Fibroblast of lung (primary cell): Measurements from ENCODE around the gene GARIN1A. TPM values are rescaled to one million over a fixed set of nuclear protein-coding genes. Genes with fewer than 3 reads are reported as not detected.
"Not testable (repeated sequence)": the region's sequence is repeated elsewhere in the genome, so short reads cannot be mapped to it uniquely, and the experiment has no call there.

ENCODE experiments used
- DNase-seq, 2 donors: peaks; one replicate each; pipeline versions ENCODE4 v3.0.0 to v3.0.0-alpha.2; 2010; ENCODE audit warnings: low read depth in 2 of 2
- H2AFZ ChIP-seq: 2 replicates; pipeline ENCODE4 v1.5.1; 2012; ENCODE audit warnings: low read length, control low read depth, inconsistent platforms
- H3K27ac ChIP-seq: 2 replicates; pipeline ENCODE4 v1.5.1; 2011; ENCODE audit warnings: low read length, control low read depth; ENCODE audit not compliant: insufficient read depth
- H3K27me3 ChIP-seq: 2 replicates; pipeline ENCODE4 v1.5.1; 2011; ENCODE audit warnings: mild to moderate bottlenecking, low read length; ENCODE audit not compliant: control insufficient read depth, insufficient read depth
- H3K36me3 ChIP-seq: 2 replicates; pipeline ENCODE4 v1.5.1; 2011; ENCODE audit warnings: low read length; ENCODE audit not compliant: control insufficient read depth, insufficient read depth
- H3K4me1 ChIP-seq: 2 replicates; pipeline ENCODE4 v1.5.1; 2011; ENCODE audit warnings: low read length; ENCODE audit not compliant: control insufficient read depth, insufficient read depth; ENCODE audit errors: extremely low read depth
- H3K4me2 ChIP-seq: 2 replicates; pipeline ENCODE4 v1.5.1; 2011; ENCODE audit warnings: low read length, control low read depth; ENCODE audit not compliant: insufficient read depth; ENCODE audit errors: extremely low read depth
- H3K4me3 ChIP-seq, 4 experiments: fragments of 200-600 bp in 1 of 4; sonication (generic) in 1 of 4; replicated peaks in 1 of 4; 2 replicates each; pipeline ENCODE4 v1.5.1; 2011 to 2016; ENCODE audit warnings: low read length in 4 of 4, low read depth in 3 of 4, mild to moderate bottlenecking in 3 of 4, control low read depth in 2 of 4, inconsistent platforms in 1 of 4, mixed read lengths in 1 of 4; ENCODE audit not compliant: insufficient read depth in 1 of 4; ENCODE audit errors: control extremely low read depth in 1 of 4
- H3K79me2 ChIP-seq: 2 replicates; pipeline ENCODE4 v1.5.1; 2012; ENCODE audit warnings: mild to moderate bottlenecking, low read length, inconsistent platforms; ENCODE audit not compliant: control insufficient read depth, insufficient read depth
- H3K9ac ChIP-seq: 2 replicates; pipeline ENCODE4 v1.5.1; 2011; ENCODE audit warnings: mild to moderate bottlenecking, low read length, control low read depth; ENCODE audit not compliant: insufficient read depth
- H3K9me3 ChIP-seq: 2 replicates; pipeline ENCODE4 v1.5.1; 2012; ENCODE audit warnings: low read depth, low read length; ENCODE audit not compliant: control insufficient read depth, insufficient read depth
- H4K20me1 ChIP-seq: 2 replicates; pipeline ENCODE4 v1.5.1; 2011; ENCODE audit warnings: low read length; ENCODE audit not compliant: control insufficient read depth, insufficient read depth; ENCODE audit errors: extremely low read depth
- CTCF ChIP-seq, 2 donors: IDR thresholded peaks in 1 of 2; conservative IDR thresholded peaks in 1 of 2; 1 replicate in 1 of 2; 2 replicates in 1 of 2; pipeline ENCODE4 v1.5.1; 2011 to 2012; ENCODE audit warnings: low read length in 2 of 2, control low read depth in 1 of 2, inconsistent platforms in 1 of 2, low read depth in 1 of 2, mild to moderate bottlenecking in 1 of 2
- EZH2 ChIP-seq: IDR thresholded peaks from 2 replicates; pipeline ENCODE4 v1.5.1; 2012; ENCODE audit warnings: low read length, control low read depth, mild to moderate bottlenecking; ENCODE audit errors: missing control alignments
- polyA plus RNA-seq, 2 donors: library from polyadenylated mRNA; depleted of rRNA in 1 of 2; stranded (reverse) in 1 of 2; unstranded in 1 of 2; fragments of >200 nt; gene quantifications; 2 replicates each; pipeline ENCODE4 v1.2.1, GENCODE V29; 2011 to 2012; ENCODE audit warnings: missing spikeins in 1 of 2
- total RNA-seq: library from RNA; depleted of rRNA; stranded (reverse); fragments of >200 nt; gene quantifications from 2 replicates; pipeline ENCODE4 v1.2.1, GENCODE V29; 2014

GARIN1A gene
- total and polyA plus RNA-seq, 2 donors (not counting 1 experiment from before 2014, with no cell fraction given), result 0.52 to 1.5 TPM

GRCh38 chr7:128688492-128688891, 16.4 kb downstream of the GARIN1A start:
- no peaks in the 10 kb centered on the region for H3K9me3 ChIP-seq
- no peaks in the 10 kb centered on the region for H3K79me2 ChIP-seq
- H3K4me2 ChIP-seq, result no peak overlapping the region
- no peaks in the 10 kb centered on the region for H3K36me3 ChIP-seq
- H3K27me3 ChIP-seq, result no peaks in the 10 kb centered on the region
- no peak overlapping the region for H3K4me3 ChIP-seq
- TF ChIP-seq CTCF (conservative IDR thresholded peaks at IDR 0.05 in 1 of 2, IDR thresholded peaks at IDR 0.05 in 1 of 2; ENCODE audit: low read depth in 1 of 2, low read length in 2 of 2), result no peak
- TF ChIP-seq EZH2, result no peak
- H2AFZ ChIP-seq, result no peak overlapping the region
- no peaks in the 10 kb centered on the region for H4K20me1 ChIP-seq
- no peak for DNase-seq
- no peak overlapping the region for H3K9ac ChIP-seq
- no peak overlapping the region for H3K27ac ChIP-seq
- H3K4me1 ChIP-seq, result no peaks in the 10 kb centered on the region

GRCh38 chr7:128689161-128689935, 17.3 kb downstream of the GARIN1A start:
- H3K9me3 ChIP-seq, H3K36me3 ChIP-seq, DNase-seq, H3K4me2 ChIP-seq, H3K4me3 ChIP-seq, H2AFZ ChIP-seq, H3K79me2 ChIP-seq, H3K27me3 ChIP-seq, H4K20me1 ChIP-seq, H3K9ac ChIP-seq, H3K27ac ChIP-seq, H3K4me1 ChIP-seq: not testable (repeated sequence)

- Histone ChIP-seq H3K27me3 (no peaks in the 10 kb centered on the region), H3K27ac (no peak overlapping the region), H3K4me3 (no peak overlapping the region), H3K79me2 (no peaks in the 10 kb centered on the region), H4K20me1 (no peaks in the 10 kb centered on the region), H3K9me3 (no peaks in the 10 kb centered on the region), H3K4me1 (no peaks in the 10 kb centered on the region), H3K36me3 (no peaks in the 10 kb centered on the region), H3K9ac (no peak overlapping the region), H2AFZ (no peak overlapping the region), H3K4me2 (no peak overlapping the region)
- DNase-seq, result no peak
- TF ChIP-seq EZH2 (no peak), CTCF (conservative IDR thresholded peaks at IDR 0.05 in 1 of 2, IDR thresholded peaks at IDR 0.05 in 1 of 2; ENCODE audit: low read depth in 1 of 2, low read length in 2 of 2) (no peak)
Measured at GRCh38 chr7:128691227-128691626, 19.1 kb downstream of the GARIN1A start.
